HepG2 (cell line): ENCODE data around the gene CAMK1D. TPM values are rescaled to one million over a fixed set of nuclear protein-coding genes. Genes with fewer than 3 reads are reported as not detected.

Experiments used
- ATAC-seq: fragments of 200-7000 bp; cut with Tn5 transposase; 3 replicates; pipeline ENCODE4 v1.9.1; 2020; ENCODE audit warnings: mild to moderate bottlenecking, moderate library complexity
- BruUV-seq: library from RNA; stranded (reverse); fragments of 400-500 nt; replicated peaks from 2 replicates; lab custom pipeline; 2021; lab: Mats Ljungman, UMichigan
- CTCF ChIA-PET: fragments of 300-600 bp; formaldehyde crosslinking; extraction: SDS; loops from one replicate; lab custom pipeline; 2021; ENCODE audit warnings: low total read pairs, inconsistent platforms, low intra/inter-chr PET ratio; lab: Yijun Ruan, JAX
- POLR2A ChIA-PET: fragments of 350-600 bp; sonication (Branson Sonifier 250); formaldehyde crosslinking; loops from one replicate; lab custom pipeline; 2020; ENCODE audit warnings: antibody characterized with exemption, inconsistent platforms; lab: Yijun Ruan, JAX
- DNase-seq: peaks from one replicate; pipeline ENCODE4 v3.0.0-alpha.2; 2015; ENCODE audit warnings: low spot score
- FAIRE-seq: peaks from 3 replicates; lab custom pipeline; 2011; peaks lifted over from hg19 to GRCh38; lab: Jason Lieb, UNC
- H2AFZ ChIP-seq: one replicate; pipeline ENCODE4 v1.6.1; 2011; ENCODE audit warnings: low read length, inconsistent platforms
- H3K27ac ChIP-seq: fragments of 300-600 bp; 3 replicates; pipeline ENCODE4 v1.8.0; 2011; ENCODE audit warnings: mixed run types, mild to moderate bottlenecking, mixed read lengths, low read length, inconsistent platforms; ENCODE audit not compliant: insufficient read depth; ENCODE audit errors: extremely low read length
- H3K27me3 ChIP-seq, 2 experiments: fragments of 200-600 bp in 1 of 2; 2 replicates in 1 of 2; 3 replicates in 1 of 2; pipeline versions ENCODE4 v1.6.0 to v1.8.0; 2011; ENCODE audit warnings: low read length in 2 of 2, mild to moderate bottlenecking in 2 of 2, moderate library complexity in 2 of 2, inconsistent platforms in 1 of 2; ENCODE audit not compliant: insufficient read depth in 2 of 2, control insufficient read depth in 1 of 2
- H3K36me3 ChIP-seq, 2 experiments: fragments of 200-600 bp in 1 of 2; replicated peaks in 1 of 2; 2 replicates in 1 of 2; 3 replicates in 1 of 2; pipeline versions ENCODE4 v1.5.1 to v1.8.0; 2011; ENCODE audit warnings: low read length in 2 of 2, inconsistent platforms in 1 of 2; ENCODE audit not compliant: insufficient read depth in 2 of 2, control insufficient read depth in 1 of 2
- H3K4me1 ChIP-seq: 2 replicates; pipeline ENCODE4 v1.5.1; 2012; ENCODE audit warnings: low read length, inconsistent platforms; ENCODE audit not compliant: insufficient read depth
- H3K4me2 ChIP-seq: 2 replicates; pipeline ENCODE4 v1.6.0; 2011; ENCODE audit warnings: low read depth, low read length, inconsistent platforms
- H3K4me3 ChIP-seq, 3 experiments: fragments of 200-600 bp in 1 of 3; sonication (generic), shearing (Covaris generic) in 1 of 3; replicated peaks in 1 of 3; 2 replicates each; pipeline ENCODE4 v1.5.1; 2011 to 2016; ENCODE audit warnings: low read length in 3 of 3, inconsistent platforms in 2 of 3, low read depth in 2 of 3, mild to moderate bottlenecking in 2 of 3, control low read depth in 1 of 3, mixed read lengths in 1 of 3; ENCODE audit not compliant: insufficient read depth in 1 of 3
- H3K79me2 ChIP-seq: one replicate; pipeline ENCODE4 v1.6.1; 2011; ENCODE audit warnings: low read length, inconsistent platforms; ENCODE audit not compliant: insufficient read depth
- H3K9ac ChIP-seq: 2 replicates; pipeline ENCODE4 v1.6.0; 2011; ENCODE audit warnings: mild to moderate bottlenecking, low read depth, low read length, inconsistent platforms; ENCODE audit not compliant: insufficient read depth
- H3K9me3 ChIP-seq: 2 replicates; pipeline ENCODE4 v1.5.1; 2012; ENCODE audit warnings: mild to moderate bottlenecking, low read length
- H4K20me1 ChIP-seq: 2 replicates; pipeline ENCODE4 v1.6.0; 2011; ENCODE audit warnings: inconsistent platforms, mild to moderate bottlenecking, low read length, moderate library complexity; ENCODE audit not compliant: insufficient read depth
- MED13 ChIP-seq: sonication (generic); formaldehyde crosslinking; IDR thresholded peaks from 2 replicates; pipeline ENCODE4 v1.5.0; 2020; ENCODE audit warnings: missing genetic modification reagents
- NFIC ChIP-seq: IDR thresholded peaks from 2 replicates; pipeline ENCODE4 v1.6.1; 2012; ENCODE audit warnings: mild to moderate bottlenecking, low read length, inconsistent platforms
- NFYB ChIP-seq: sonication (generic); formaldehyde crosslinking; IDR thresholded peaks from 2 replicates; pipeline ENCODE4 v1.4.0; 2020; ENCODE audit warnings: missing genetic modification reagents
- TMF1 ChIP-seq: sonication (generic); formaldehyde crosslinking; IDR thresholded peaks from 2 replicates; pipeline ENCODE4 v1.8.1; 2022; ENCODE audit warnings: low read depth, missing genetic modification reagents
- WGBS: methylation state at CpG from one replicate; pipeline ENCODE4 v1.1.6; 2017; ENCODE audit warnings: low lambda C conversion rate; 5-methylcytosine and 5-hydroxymethylcytosine counted together
- in situ Hi-C: cut with HindIII; loops from 2 replicates; pipeline ENCODE4 v1.10.0; 2017; ENCODE audit warnings: low pct_unique_long_range_greater_than_20kb; ENCODE audit not compliant: extremely low pct_ligation_motif_present
- intact Hi-C: fragments of 100-400 bp; cut with micrococcal nuclease; formaldehyde crosslinking; loops from one replicate; pipeline ENCODE4 v1.10.0; 2022; ENCODE audit not compliant: unreplicated experiment
- polyA plus RNA-seq, 8 experiments: library from polyadenylated mRNA; depleted of rRNA in 3 of 8; stranded (reverse) in 7 of 8; unstranded in 1 of 8; fragments of >200 nt; fragmentation: Illumina TruSeq in 4 of 8; extraction: Trizol in 4 of 8; gene quantifications; 2 replicates each; pipeline versions ENCODE4 v1.2.1 to v1.2.3, GENCODE V29; 2011 to 2016; ENCODE audit warnings: low read depth in 4 of 8, missing spikeins in 1 of 8, mixed read lengths in 1 of 8; ENCODE audit not compliant: insufficient read depth in 1 of 8
- total RNA-seq, 5 experiments: library from RNA; depleted of rRNA; stranded (reverse); fragments of >200 nt; fragmentation: Illumina TruSeq; extraction: Trizol; gene quantifications; 2 replicates each; pipeline ENCODE4 v1.2.3, GENCODE V29; 2016; ENCODE audit warnings: low read depth in 1 of 5
- TF ChIP-seq, protein P1 (sequence below): sonication (generic); formaldehyde crosslinking; IDR thresholded peaks from 2 replicates; pipeline ENCODE4 v1.5.0; 2020; ENCODE audit warnings: mild to moderate bottlenecking, missing genetic modification reagents, borderline replicate concordance

CAMK1D gene
- total and polyA plus RNA-seq, 2 of the 13 experiments (the other 11 are each of a cell fraction or from before 2014, with no cell fraction given): under 0.01 TPM; not detected in 1

GRCh38 chr10:12854988-12855387 is 505.6 kb downstream of the CAMK1D start (continued):
- TF ChIP-seq, protein P1, sequence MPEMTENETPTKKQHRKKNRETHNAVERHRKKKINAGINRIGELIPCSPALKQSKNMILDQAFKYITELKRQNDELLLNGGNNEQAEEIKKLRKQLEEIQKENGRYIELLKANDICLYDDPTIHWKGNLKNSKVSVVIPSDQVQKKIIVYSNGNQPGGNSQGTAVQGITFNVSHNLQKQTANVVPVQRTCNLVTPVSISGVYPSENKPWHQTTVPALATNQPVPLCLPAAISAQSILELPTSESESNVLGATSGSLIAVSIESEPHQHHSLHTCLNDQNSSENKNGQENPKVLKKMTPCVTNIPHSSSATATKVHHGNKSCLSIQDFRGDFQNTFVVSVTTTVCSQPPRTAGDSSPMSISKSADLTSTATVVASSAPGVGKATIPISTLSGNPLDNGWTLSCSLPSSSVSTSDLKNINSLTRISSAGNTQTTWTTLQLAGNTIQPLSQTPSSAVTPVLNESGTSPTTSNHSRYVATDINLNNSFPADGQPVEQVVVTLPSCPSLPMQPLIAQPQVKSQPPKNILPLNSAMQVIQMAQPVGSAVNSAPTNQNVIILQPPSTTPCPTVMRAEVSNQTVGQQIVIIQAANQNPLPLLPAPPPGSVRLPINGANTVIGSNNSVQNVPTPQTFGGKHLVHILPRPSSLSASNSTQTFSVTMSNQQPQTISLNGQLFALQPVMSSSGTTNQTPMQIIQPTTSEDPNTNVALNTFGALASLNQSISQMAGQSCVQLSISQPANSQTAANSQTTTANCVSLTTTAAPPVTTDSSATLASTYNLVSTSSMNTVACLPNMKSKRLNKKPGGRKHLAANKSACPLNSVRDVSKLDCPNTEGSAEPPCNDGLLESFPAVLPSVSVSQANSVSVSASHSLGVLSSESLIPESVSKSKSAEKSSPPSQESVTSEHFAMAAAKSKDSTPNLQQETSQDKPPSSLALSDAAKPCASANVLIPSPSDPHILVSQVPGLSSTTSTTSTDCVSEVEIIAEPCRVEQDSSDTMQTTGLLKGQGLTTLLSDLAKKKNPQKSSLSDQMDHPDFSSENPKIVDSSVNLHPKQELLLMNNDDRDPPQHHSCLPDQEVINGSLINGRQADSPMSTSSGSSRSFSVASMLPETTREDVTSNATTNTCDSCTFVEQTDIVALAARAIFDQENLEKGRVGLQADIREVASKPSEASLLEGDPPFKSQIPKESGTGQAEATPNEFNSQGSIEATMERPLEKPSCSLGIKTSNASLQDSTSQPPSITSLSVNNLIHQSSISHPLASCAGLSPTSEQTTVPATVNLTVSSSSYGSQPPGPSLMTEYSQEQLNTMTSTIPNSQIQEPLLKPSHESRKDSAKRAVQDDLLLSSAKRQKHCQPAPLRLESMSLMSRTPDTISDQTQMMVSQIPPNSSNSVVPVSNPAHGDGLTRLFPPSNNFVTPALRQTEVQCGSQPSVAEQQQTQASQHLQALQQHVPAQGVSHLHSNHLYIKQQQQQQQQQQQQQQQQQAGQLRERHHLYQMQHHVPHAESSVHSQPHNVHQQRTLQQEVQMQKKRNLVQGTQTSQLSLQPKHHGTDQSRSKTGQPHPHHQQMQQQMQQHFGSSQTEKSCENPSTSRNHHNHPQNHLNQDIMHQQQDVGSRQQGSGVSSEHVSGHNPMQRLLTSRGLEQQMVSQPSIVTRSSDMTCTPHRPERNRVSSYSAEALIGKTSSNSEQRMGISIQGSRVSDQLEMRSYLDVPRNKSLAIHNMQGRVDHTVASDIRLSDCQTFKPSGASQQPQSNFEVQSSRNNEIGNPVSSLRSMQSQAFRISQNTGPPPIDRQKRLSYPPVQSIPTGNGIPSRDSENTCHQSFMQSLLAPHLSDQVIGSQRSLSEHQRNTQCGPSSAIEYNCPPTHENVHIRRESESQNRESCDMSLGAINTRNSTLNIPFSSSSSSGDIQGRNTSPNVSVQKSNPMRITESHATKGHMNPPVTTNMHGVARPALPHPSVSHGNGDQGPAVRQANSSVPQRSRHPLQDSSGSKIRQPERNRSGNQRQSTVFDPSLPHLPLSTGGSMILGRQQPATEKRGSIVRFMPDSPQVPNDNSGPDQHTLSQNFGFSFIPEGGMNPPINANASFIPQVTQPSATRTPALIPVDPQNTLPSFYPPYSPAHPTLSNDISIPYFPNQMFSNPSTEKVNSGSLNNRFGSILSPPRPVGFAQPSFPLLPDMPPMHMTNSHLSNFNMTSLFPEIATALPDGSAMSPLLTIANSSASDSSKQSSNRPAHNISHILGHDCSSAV (CRISPR knock-in tag): no peak

DNA sequence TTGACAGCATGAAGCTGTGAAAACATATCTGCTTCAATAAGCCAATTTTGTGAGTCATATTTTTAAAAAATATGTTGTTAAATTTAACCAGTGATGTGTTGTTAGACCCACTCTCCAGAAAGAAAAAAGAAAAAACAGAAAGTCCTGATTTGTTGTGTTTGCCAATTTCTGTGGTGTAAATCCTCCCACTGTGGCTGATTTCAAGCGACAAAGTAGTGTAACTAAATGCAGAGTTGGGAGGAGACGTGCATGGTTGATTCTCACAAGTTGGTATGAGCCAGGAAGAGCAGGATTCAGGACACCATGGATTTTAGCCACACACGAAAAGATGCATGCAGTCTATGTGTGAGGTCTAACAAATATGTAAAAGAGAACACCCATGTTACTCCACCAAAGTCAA is 513.1 kb downstream of the CAMK1D start:
- ChIA-PET CTCF (no interaction called here), POLR2A (no interaction called here)
- no peaks in the 10 kb centered on the region for H4K20me1 ChIP-seq
- in situ Hi-C loops (no loop called here), intact Hi-C loops (no loop called here)
- DNase-seq (no peak), FAIRE-seq (no peak), ATAC-seq (no peak)
- no peaks in the 10 kb centered on the region for H3K36me3 ChIP-seq
- no TSS peak for BruUV-seq
- no peaks in the 10 kb centered on the region for H3K4me1 ChIP-seq
- no peak overlapping the region for H2AFZ ChIP-seq
- no peak overlapping the region for H3K27ac ChIP-seq
- no peak overlapping the region for H3K9ac ChIP-seq
- WGBS: 0% methylated on average over 3 of the region's 3 CpGs
- H3K79me2 ChIP-seq: no peaks in the 10 kb centered on the region
- TF ChIP-seq NFIC (no peak), NFYB (no peak), TMF1 (no peak), MED13 (CRISPR knock-in tag) (no peak)
- no peak overlapping the region for H3K4me2 ChIP-seq
- H3K27me3 ChIP-seq: no peaks in the 10 kb centered on the region; a peak in 2 of 5 replicates
- H3K9me3 ChIP-seq: no peaks in the 10 kb centered on the region
- no peak overlapping the region for H3K4me3 ChIP-seq
